HCT116 (cell line): Measurements from ENCODE around the gene ADGRE1. TPM values are rescaled to one million over a fixed set of nuclear protein-coding genes. Genes with fewer than 3 reads are reported as not detected.

Source experiments
- ATAC-seq: fragments of 200-7000 bp; cut with Tn5 transposase; 2 replicates; pipeline ENCODE4 v1.9.1; 2020; ENCODE audit warnings: mild to moderate bottlenecking, moderate library complexity
- BruUV-seq: library from RNA; stranded (reverse); fragments of 400-500 nt; replicated peaks from 2 replicates; lab custom pipeline; 2021; lab: Mats Ljungman, UMichigan
- CTCF ChIA-PET: fragments of 300-600 bp; sonication (Branson Sonifier 250); formaldehyde crosslinking; loops from one replicate; lab custom pipeline; 2021; ENCODE audit warnings: antibody characterized with exemption; lab: Charles Lee
- POLR2A ChIA-PET: fragments of 300-600, 350-600 bp; sonication (Branson Sonifier 250); formaldehyde crosslinking; loops from one replicate; lab custom pipeline; 2021; ENCODE audit warnings: antibody characterized with exemption; lab: Charles Lee
- RAD21 ChIA-PET, 2 experiments: fragments of 300-600 bp; sonication (Branson Sonifier 250); formaldehyde crosslinking; loops; one replicate each; lab custom pipeline; 2023; ENCODE audit warnings: low total read pairs in 2 of 2; ENCODE audit not compliant: uncharacterized antibody in 2 of 2, unreplicated experiment in 2 of 2, low non-redundant PET in 1 of 2; lab: Charles Lee
- DNase-seq: peaks from one replicate; pipeline ENCODE4 v3.0.0-alpha.2; 2010; ENCODE audit warnings: low read depth, low spot score
- H2AFZ ChIP-seq: fragments of 200-600 bp; shearing (Covaris generic), sonication (generic); 2 replicates; pipeline ENCODE4 v1.6.1; 2017; ENCODE audit warnings: low read depth, mixed run types, mixed read lengths, antibody characterized with exemption, low read length; ENCODE audit not compliant: poor library complexity, severe bottlenecking
- H3K27ac ChIP-seq: 2 replicates; pipeline ENCODE4 v1.5.1; 2012; ENCODE audit warnings: low read depth, low read length
- H3K27me3 ChIP-seq: fragments of 200-600 bp; sonication (generic); 2 replicates; pipeline ENCODE4 v1.6.1; 2016; ENCODE audit warnings: mixed run types, low read length, mixed read lengths; ENCODE audit not compliant: insufficient read depth
- H3K36me3 ChIP-seq, 2 experiments: fragments of 200-500 bp in 1 of 2; fragments of 200-600 bp in 1 of 2; sonication (Bioruptor generic) in 1 of 2; sonication (generic) in 1 of 2; 2 replicates each; pipeline versions ENCODE4 v1.5.1 to v1.6.1; 2014 to 2016; ENCODE audit warnings: low read length in 2 of 2, inconsistent platforms in 1 of 2, mixed read lengths in 1 of 2, mixed run types in 1 of 2; ENCODE audit not compliant: insufficient read depth in 2 of 2, control insufficient read depth in 1 of 2
- H3K4me1 ChIP-seq, 2 experiments: fragments of 200-600 bp in 1 of 2; sonication (generic) in 1 of 2; 2 replicates each; pipeline versions ENCODE4 v1.5.1 to v1.6.1; 2012 to 2017; ENCODE audit warnings: low read length in 2 of 2, inconsistent platforms in 1 of 2, mild to moderate bottlenecking in 1 of 2, mixed read lengths in 1 of 2, mixed run types in 1 of 2, moderate library complexity in 1 of 2; ENCODE audit not compliant: insufficient read depth in 2 of 2, control insufficient read depth in 1 of 2
- H3K4me2 ChIP-seq: fragments of 200-600 bp; sonication (generic); 2 replicates; pipeline ENCODE4 v1.6.1; 2017; ENCODE audit warnings: mixed run types, low read length, mixed read lengths
- H3K4me3 ChIP-seq, 2 experiments: fragments of 200-600 bp in 1 of 2; sonication (generic) in 1 of 2; replicated peaks in 1 of 2; 2 replicates each; pipeline ENCODE4 v1.5.1; 2011 to 2016; ENCODE audit warnings: low read length in 2 of 2, control low read depth in 1 of 2, low read depth in 1 of 2, mild to moderate bottlenecking in 1 of 2, mixed read lengths in 1 of 2, mixed run types in 1 of 2
- H3K79me2 ChIP-seq: fragments of 200-600 bp; sonication (generic); 2 replicates; pipeline ENCODE4 v1.6.1; 2017; ENCODE audit warnings: mild to moderate bottlenecking, mixed run types, low read length, moderate library complexity, mixed read lengths; ENCODE audit not compliant: insufficient read depth
- H3K9ac ChIP-seq: fragments of 200-600 bp; sonication (generic); 2 replicates; pipeline ENCODE4 v1.6.1; 2016; ENCODE audit warnings: low read length, mixed read lengths
- H3K9me2 ChIP-seq: fragments of 200-600 bp; sonication (generic), shearing (Covaris generic); 2 replicates; pipeline ENCODE4 v1.6.1; 2017; ENCODE audit warnings: mixed run types, mild to moderate bottlenecking, moderate library complexity; ENCODE audit not compliant: insufficient read depth
- H3K9me3 ChIP-seq, 2 experiments: fragments of 200-500 bp in 1 of 2; fragments of 200-600 bp in 1 of 2; sonication (Bioruptor generic) in 1 of 2; sonication (generic) in 1 of 2; 2 replicates each; pipeline ENCODE4 v1.6.1; 2014 to 2017; ENCODE audit warnings: low read length in 2 of 2, mixed read lengths in 2 of 2, inconsistent platforms in 1 of 2, low read depth in 1 of 2, mild to moderate bottlenecking in 1 of 2, mixed run types in 1 of 2, moderate library complexity in 1 of 2; ENCODE audit not compliant: control insufficient read depth in 1 of 2, insufficient read depth in 1 of 2
- H4K20me1 ChIP-seq: fragments of 200-600 bp; sonication (generic), shearing (Covaris generic); 2 replicates; pipeline ENCODE4 v1.6.1; 2017; ENCODE audit warnings: mixed run types, mild to moderate bottlenecking, moderate library complexity; ENCODE audit not compliant: insufficient read depth
- CBX3 ChIP-seq: IDR thresholded peaks from 2 replicates; pipeline ENCODE4 v1.6.1; 2012; ENCODE audit warnings: low read depth
- CEBPB ChIP-seq: IDR thresholded peaks from 2 replicates; pipeline ENCODE4 v1.6.1; 2012; ENCODE audit warnings: low read depth
- ELF1 ChIP-seq: IDR thresholded peaks from 2 replicates; pipeline ENCODE4 v1.6.1; 2012; ENCODE audit warnings: low read depth, borderline replicate concordance
- EZH2 ChIP-seq: fragments of 200-600 bp; sonication (generic); IDR thresholded peaks from 2 replicates; pipeline ENCODE4 v1.6.1; 2017; ENCODE audit warnings: antibody characterized with exemption, mixed run types
- EZH2phosphoT487 ChIP-seq: fragments of 200-600 bp; IDR thresholded peaks from 2 replicates; pipeline ENCODE4 v1.6.1; 2018; ENCODE audit warnings: antibody characterized with exemption, borderline replicate concordance
- FOSL1 ChIP-seq: IDR thresholded peaks from 2 replicates; pipeline ENCODE4 v1.6.1; 2012; ENCODE audit warnings: low read depth
- POLR2A ChIP-seq: IDR thresholded peaks from 2 replicates; pipeline ENCODE4 v1.7.0; 2011; ENCODE audit warnings: borderline replicate concordance; ENCODE audit not compliant: insufficient read depth, insufficient read length; ENCODE audit errors: extremely low read depth
- POLR2AphosphoS5 ChIP-seq: IDR thresholded peaks from 2 replicates; pipeline ENCODE4 v1.6.1; 2011; ENCODE audit warnings: mild to moderate bottlenecking, low read depth, low read length, moderate library complexity
- SP1 ChIP-seq: IDR thresholded peaks from 2 replicates; pipeline ENCODE4 v1.6.1; 2012; ENCODE audit warnings: low read depth
- TCF7L2 ChIP-seq: IDR thresholded peaks from 2 replicates; pipeline ENCODE4 v1.7.0; 2011; ENCODE audit warnings: borderline replicate concordance, inconsistent platforms; ENCODE audit not compliant: insufficient read depth, insufficient read length; ENCODE audit errors: extremely low read depth
- YY1 ChIP-seq: IDR thresholded peaks from 2 replicates; pipeline ENCODE4 v1.6.1; 2011; ENCODE audit warnings: low read length, low read depth, moderate library complexity, mild to moderate bottlenecking; ENCODE audit not compliant: insufficient replicate concordance; ENCODE audit errors: extremely low read depth
- ZFX ChIP-seq: fragments of 450-650 bp; IDR thresholded peaks from 2 replicates; pipeline ENCODE4 v1.6.1; 2017
- ZNF274 ChIP-seq: fragments of 200-500 bp; sonication (Bioruptor generic); IDR thresholded peaks from 2 replicates; pipeline ENCODE4 v1.6.1; 2014; ENCODE audit warnings: mild to moderate bottlenecking, low read depth, low read length, inconsistent platforms
- intact Hi-C: fragments of 100-400 bp; cut with micrococcal nuclease; formaldehyde crosslinking; loops from 2 replicates; pipeline ENCODE4 v1.10.0; 2022
- total RNA-seq: library from RNA; stranded (reverse); gene quantifications from one replicate; pipeline ENCODE4 v1.2.1, GENCODE V29; 2021; ENCODE audit not compliant: unreplicated experiment
- TF ChIP-seq, protein P1 (sequence below): IDR thresholded peaks from 2 replicates; pipeline ENCODE4 v1.6.1; 2012
- TF ChIP-seq, protein P2 (sequence below): IDR thresholded peaks from 2 replicates; pipeline ENCODE4 v1.6.1; 2012; ENCODE audit warnings: low read depth
- TF ChIP-seq, protein P3 (sequence below): IDR thresholded peaks from 2 replicates; pipeline ENCODE4 v1.6.1; 2011; ENCODE audit warnings: mild to moderate bottlenecking, low read length, moderate library complexity; ENCODE audit not compliant: insufficient replicate concordance; ENCODE audit errors: extremely low read depth
- TF ChIP-seq, protein P4 (sequence below): IDR thresholded peaks from 2 replicates; pipeline ENCODE4 v1.6.1; 2012

Gene ADGRE1
- total RNA-seq, 1 experiment from 2014 or later: not detected

DNA sequence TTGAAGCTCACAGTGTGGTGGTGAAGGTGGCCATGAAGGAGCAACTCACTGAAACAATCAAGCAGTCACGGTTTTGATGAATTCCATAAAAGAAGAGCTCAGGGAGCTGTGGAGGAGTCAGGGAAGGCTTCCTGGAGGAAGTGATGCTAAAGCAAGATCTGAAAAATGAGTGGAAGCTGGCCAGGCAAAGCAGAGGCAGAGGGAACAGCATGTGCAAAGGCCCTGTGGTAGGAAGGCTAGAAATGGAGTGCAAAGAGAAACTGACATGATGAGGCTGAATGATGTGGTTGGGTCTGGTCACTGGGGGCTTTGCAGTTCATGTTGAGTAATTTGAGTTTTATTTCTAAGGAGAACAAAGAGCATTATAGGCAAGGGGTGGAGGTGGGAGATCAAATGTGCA lies 6.9 kb downstream of the ADGRE1 start:
- no TSS peak for BruUV-seq
- no peaks in the 10 kb centered on the region for H3K79me2 ChIP-seq
- H3K9me3 ChIP-seq: 0 out of 4 replicates have a peak, but pooled peaks cover 0 to 3% of the 10 kb centered on the region in 2 experiments
- no peaks in the 10 kb centered on the region for H4K20me1 ChIP-seq
- RAD21 ChIA-PET: no interaction called here
- H3K36me3 ChIP-seq: no peaks in the 10 kb centered on the region
- TF ChIP-seq EZH2phosphoT487 (no peak), TCF7L2 (no peak), SP1 (no peak), EZH2 (no peak), FOSL1 (no peak), CBX3 (no peak), CEBPB (no peak), ELF1 (no peak), POLR2AphosphoS5 (no peak), ZNF274 (no peak), POLR2A (no peak), ZFX (no peak), YY1 (no peak)
- TF ChIP-seq, protein P1, sequence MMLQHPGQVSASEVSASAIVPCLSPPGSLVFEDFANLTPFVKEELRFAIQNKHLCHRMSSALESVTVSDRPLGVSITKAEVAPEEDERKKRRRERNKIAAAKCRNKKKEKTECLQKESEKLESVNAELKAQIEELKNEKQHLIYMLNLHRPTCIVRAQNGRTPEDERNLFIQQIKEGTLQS: no peak
- TF ChIP-seq, protein P2, sequence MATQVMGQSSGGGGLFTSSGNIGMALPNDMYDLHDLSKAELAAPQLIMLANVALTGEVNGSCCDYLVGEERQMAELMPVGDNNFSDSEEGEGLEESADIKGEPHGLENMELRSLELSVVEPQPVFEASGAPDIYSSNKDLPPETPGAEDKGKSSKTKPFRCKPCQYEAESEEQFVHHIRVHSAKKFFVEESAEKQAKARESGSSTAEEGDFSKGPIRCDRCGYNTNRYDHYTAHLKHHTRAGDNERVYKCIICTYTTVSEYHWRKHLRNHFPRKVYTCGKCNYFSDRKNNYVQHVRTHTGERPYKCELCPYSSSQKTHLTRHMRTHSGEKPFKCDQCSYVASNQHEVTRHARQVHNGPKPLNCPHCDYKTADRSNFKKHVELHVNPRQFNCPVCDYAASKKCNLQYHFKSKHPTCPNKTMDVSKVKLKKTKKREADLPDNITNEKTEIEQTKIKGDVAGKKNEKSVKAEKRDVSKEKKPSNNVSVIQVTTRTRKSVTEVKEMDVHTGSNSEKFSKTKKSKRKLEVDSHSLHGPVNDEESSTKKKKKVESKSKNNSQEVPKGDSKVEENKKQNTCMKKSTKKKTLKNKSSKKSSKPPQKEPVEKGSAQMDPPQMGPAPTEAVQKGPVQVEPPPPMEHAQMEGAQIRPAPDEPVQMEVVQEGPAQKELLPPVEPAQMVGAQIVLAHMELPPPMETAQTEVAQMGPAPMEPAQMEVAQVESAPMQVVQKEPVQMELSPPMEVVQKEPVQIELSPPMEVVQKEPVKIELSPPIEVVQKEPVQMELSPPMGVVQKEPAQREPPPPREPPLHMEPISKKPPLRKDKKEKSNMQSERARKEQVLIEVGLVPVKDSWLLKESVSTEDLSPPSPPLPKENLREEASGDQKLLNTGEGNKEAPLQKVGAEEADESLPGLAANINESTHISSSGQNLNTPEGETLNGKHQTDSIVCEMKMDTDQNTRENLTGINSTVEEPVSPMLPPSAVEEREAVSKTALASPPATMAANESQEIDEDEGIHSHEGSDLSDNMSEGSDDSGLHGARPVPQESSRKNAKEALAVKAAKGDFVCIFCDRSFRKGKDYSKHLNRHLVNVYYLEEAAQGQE: no peak
- TF ChIP-seq, protein P3, sequence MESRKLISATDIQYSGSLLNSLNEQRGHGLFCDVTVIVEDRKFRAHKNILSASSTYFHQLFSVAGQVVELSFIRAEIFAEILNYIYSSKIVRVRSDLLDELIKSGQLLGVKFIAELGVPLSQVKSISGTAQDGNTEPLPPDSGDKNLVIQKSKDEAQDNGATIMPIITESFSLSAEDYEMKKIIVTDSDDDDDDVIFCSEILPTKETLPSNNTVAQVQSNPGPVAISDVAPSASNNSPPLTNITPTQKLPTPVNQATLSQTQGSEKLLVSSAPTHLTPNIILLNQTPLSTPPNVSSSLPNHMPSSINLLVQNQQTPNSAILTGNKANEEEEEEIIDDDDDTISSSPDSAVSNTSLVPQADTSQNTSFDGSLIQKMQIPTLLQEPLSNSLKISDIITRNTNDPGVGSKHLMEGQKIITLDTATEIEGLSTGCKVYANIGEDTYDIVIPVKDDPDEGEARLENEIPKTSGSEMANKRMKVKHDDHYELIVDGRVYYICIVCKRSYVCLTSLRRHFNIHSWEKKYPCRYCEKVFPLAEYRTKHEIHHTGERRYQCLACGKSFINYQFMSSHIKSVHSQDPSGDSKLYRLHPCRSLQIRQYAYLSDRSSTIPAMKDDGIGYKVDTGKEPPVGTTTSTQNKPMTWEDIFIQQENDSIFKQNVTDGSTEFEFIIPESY: no peak
- TF ChIP-seq, protein P4, sequence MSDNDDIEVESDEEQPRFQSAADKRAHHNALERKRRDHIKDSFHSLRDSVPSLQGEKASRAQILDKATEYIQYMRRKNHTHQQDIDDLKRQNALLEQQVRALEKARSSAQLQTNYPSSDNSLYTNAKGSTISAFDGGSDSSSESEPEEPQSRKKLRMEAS: no peak
- POLR2A ChIA-PET: no interaction called here
- 0 out of 2 replicates have a peak, but pooled peaks cover 4% of the 10 kb centered on the region for H3K27me3 ChIP-seq
- H3K9ac ChIP-seq: no peak overlapping the region
- DNase-seq: no peak
- intact Hi-C loops: no loop called here
- CTCF ChIA-PET: no interaction called here
- ATAC-seq: no peak
- no peak overlapping the region for H3K4me3 ChIP-seq
- H2AFZ ChIP-seq: no peak overlapping the region
- no peaks in the 10 kb centered on the region for H3K9me2 ChIP-seq
- H3K4me2 ChIP-seq: no peak overlapping the region
- H3K27ac ChIP-seq: no peak overlapping the region
- H3K4me1 ChIP-seq: no peaks in the 10 kb centered on the region
